ENCODE results near the gene ARHGAP42.

- TF ChIP-seq CTCF (IDR thresholded peaks at IDR 0.05; ENCODE audit: low read depth, low read length, poor library complexity, severe bottlenecking) (no peak), EZH2phosphoT487 (IDR thresholded peaks at IDR 0.05; ENCODE audit: borderline replicate concordance, low read length) (no peak)
These were observed 2.7 kb upstream of the ARHGAP42 start for GRCh38 chr11:100684101-100685065.
